ENCODE measurements around the gene ALDH4A1. TPM values are rescaled to one million over a fixed set of nuclear protein-coding genes. Genes with fewer than 3 reads are reported as not detected.
A peak's percentile ranks its signal among the peaks of the same experiment; 100 is the strongest.
"Not testable (repeated sequence)": the region's sequence is repeated elsewhere in the genome, so short reads cannot be mapped to it uniquely, and the experiment has no call there.

ALDH4A1 gene
- total RNA-seq, 1 experiment from 2014 or later: 40.5 TPM

DNA sequence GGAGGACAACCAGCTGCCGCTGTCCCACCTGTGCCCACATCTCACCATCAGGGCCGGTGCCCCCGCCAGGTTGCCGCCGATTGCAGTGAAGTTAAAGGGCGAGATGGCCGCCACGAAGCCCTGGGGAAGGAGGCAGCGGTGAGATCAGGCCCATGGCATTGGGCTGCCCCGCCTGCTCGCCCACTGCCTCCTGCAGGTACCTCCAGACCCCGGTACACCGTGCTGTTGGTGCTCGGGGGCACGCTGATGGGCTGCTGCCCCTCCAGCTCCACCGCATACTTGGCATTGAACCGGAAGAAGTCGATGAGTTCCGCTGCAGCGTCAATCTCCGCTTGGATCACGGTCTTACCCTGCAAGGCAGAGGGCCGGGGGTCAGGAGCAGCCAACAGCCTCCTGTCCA lies 19.3 kb downstream of the ALDH4A1 start:
- DNase-seq (ENCODE audit: low spot score): no peak
- in situ Hi-C loops (cut with HindIII; ENCODE audit: low sequenced_read_pairs): no loop called here

DNA sequence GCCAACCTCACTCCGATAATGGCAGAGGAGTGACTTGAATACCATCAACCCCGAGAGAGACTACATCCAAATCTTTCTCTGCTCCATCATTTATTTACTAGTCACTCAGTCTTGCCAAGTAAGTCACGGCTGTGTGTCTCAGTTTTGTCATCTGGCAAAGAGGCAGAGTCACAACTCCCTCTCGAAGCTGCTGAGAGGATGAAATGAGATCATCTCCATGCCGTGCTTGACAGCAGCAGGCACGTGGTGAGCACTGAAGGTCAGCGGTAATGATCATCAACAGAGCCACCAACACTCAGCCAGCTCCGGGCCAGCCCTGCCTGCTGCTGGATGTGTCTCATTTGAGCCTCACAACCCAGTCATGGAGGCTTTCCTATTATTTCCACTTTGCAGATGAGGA lies 19.9 kb downstream of the ALDH4A1 start:
- in situ Hi-C loops (cut with HindIII; ENCODE audit: low sequenced_read_pairs): no loop called here
- no peak for DNase-seq (ENCODE audit: low spot score)

DNA sequence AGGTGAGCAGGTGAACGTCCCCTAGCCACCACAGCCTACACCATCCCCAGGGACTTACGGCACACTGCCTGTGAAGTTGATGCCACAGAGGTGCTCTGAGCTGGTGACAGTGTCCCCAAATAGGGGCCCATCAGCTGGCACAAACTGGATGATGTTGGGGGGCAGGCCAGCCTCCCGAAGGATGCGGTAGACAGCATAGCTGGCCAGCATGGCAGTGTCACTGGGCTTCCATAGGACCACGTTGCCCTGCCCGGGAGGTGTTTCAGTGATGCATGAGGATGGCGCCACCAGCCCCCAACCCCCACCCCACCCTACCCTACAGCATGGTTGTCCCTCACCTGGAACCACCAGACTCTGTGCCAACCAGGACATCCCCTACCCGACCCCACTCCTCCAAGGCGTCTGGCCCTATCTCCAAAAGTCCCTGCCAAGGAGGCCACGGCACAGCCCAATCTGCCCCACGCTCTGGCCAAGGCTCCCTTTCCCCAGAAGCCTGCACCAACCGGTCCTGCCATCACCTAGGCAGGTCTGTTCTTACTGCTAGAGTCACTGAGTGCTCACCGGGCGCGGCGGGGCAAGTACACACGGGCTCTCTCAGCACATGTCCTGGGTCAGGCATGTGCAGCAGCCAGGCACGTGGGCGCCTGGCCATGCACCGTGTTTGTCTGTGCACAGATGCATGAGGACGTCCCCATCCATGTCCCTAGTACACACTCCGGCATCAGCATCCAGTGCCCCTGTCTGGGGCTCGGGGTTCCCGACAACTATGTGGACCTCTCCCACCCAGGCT lies 20.5 kb downstream of the ALDH4A1 start:
- no peak for DNase-seq (ENCODE audit: low spot score)
- in situ Hi-C loops (cut with HindIII; ENCODE audit: low sequenced_read_pairs): no loop called here

DNA sequence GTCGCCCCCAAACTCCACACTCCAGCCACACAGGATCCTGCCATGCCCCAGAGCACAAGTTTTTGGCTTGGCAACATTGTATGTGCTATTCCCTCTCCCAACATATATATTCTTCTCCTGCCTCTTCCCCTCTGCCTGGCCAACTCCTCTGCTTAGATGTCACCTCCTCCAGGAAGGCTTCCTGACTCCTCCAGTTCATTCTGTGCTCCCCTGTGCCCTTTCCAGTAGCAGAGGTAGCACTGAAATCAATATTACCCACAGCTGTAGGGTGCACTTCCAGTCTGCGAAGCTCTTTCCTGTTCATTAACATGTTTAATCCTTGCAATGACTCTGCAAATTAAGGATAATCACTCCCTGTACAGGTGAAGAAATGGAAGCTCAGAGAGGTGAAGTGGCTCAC lies 21.2 kb downstream of the ALDH4A1 start:
- no peak for DNase-seq (ENCODE audit: low spot score)
- in situ Hi-C loops (cut with HindIII; ENCODE audit: low sequenced_read_pairs): no loop called here

DNA sequence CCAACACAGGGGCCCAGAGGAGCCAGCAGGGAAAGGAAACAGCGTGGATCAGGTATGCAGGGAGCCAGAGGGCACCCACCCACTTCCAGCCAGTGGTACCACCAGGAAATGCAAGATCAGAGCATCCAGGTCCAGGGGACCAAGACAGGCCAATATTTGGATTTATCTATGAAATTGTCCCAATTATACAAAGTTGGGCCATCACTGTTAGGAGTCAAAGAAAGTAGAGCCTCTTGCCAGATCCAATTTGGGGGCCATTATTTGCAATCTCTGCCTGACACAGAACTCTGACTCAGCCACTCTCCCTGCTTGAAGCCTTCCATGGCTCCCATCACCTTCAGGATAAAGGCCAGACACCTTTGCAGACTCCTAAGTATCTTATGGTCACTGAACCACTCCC lies 21.8 kb downstream of the ALDH4A1 start:
- no peak for DNase-seq (ENCODE audit: low spot score)
- in situ Hi-C loops (cut with HindIII; ENCODE audit: low sequenced_read_pairs): no loop called here

DNA sequence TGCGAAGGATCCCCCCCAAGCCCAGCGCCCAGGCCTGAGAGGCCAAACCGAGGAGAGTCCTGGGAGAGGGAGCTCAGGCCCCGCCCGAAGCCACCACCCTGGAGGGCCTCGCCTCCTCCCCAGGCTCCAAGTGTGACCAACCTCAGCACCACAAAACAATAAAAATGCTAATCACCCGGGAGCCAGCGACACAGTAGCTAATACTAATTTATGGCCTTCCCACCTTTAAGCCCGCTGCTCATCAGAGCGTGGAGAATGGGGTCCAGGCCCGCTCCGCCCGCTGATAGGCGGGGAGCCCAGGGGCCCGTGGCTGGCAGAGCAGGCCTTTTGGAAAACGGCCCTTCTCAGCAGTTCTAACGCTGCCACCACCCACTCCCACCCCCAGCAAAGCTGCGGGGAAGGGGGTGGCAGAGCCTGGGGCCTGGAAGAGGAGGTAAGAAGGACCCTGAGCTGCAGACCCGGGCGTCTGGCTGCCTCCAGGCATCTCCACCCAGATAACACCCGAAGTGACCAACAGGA lies 22.5 kb downstream of the ALDH4A1 start:
- no peak for DNase-seq (ENCODE audit: low spot score)
- in situ Hi-C loops (cut with HindIII; ENCODE audit: low sequenced_read_pairs): no loop called here

DNA sequence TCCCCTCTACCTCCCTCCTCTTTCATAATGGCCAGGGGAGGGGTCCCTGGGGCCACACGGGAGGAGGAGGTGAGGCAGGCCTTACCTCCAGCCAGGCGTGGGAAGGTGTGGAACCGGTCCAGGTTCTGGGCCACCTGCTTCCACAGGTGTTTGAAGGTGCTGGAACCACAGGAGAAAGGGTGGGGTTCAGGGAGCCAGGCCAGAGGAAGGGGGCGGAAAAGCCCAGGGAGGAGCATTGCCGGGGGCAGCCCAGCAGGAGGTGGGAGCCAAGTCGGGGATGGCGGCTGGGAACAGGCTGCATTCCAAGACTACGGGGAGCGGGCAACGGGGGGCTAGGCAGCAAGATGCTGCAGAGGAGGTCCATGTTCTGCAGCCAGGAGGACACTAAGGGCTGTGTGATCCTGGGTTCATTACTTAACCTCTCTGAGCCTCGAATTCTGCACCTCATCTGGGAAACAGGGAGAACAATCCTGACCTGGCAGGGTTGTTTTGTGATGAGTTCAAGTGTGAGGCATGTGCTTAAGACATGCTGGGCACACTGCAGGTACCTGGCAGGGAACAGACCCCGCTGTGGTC lies 23.1 kb downstream of the ALDH4A1 start:
- in situ Hi-C loops (cut with HindIII; ENCODE audit: low sequenced_read_pairs): no loop called here
- DNase-seq (ENCODE audit: low spot score): no peak

DNA sequence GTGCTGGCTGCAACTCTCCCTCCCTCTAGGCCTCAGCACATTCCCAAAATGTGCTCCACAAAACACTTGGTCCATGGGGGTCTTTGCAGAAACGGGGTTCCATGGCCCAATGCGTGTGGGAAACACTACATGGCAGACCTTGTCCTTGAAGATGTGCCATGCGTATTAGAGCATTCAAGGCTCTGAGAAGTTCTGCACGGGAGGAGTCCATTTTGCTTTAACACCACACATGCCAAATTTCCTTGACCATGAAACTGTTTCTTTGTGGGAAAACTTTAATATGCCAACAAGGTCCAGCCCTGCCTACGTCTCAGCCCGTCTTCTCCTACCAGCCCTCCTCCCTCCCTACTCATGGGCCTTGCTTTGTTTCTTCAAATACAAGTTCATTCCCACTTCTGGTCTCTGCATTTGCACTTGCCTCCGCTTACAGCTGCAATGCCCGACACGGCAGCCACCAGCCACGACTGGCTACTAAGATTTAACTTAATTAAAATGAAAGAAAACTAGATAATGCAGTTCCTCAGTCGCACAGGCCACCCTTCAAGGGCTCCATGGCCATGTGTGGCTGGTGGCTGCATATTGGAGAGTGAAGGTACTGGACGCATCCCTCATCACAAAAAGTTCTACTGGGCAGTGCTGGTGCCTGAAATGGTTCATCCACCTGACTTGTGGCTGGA lies 23.7 kb downstream of the ALDH4A1 start:
- in situ Hi-C loops (cut with HindIII; ENCODE audit: low sequenced_read_pairs): no loop called here
- DNase-seq (ENCODE audit: low spot score): no peak

DNA sequence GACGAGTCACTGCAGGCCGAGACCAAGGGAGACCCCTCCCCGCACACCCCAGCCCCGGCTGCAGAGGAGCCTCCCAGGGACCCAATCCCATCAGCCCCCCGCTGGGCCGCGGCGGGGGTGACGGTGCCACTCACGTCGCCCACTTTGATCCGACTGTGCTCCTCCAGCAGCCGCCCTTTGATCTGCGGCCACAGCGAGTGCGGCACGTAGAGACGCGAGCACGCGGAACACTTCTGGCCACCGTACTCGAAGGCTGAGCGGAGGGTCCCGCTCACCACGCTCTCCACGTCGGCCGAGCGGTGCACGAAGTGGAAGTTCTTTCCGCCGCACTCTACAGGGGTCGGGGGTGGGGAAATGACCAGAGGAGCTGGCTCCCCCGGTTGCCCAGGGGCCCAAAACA lies 25.1 kb downstream of the ALDH4A1 start:
- no peak for DNase-seq (ENCODE audit: low spot score)
- in situ Hi-C loops (cut with HindIII; ENCODE audit: low sequenced_read_pairs): no loop called here

DNA sequence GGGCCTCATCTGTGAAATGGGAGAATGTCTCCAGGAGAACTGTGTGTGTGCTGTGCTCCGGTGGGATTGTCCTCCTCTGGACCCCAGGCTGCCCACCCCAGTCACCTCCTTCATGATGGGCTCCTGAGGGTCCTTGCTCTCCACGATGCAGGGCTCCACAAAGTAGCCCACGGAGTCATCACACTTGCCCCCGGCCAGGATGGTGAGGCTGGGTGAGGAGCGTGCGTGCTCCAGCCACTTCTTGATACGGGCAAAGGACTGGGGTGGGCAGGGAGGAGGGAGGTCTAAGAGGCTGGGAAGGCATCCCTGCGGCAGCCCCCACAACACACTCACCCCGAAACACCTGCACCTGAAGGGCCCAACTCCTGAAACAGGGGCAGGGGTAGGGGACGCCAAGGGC lies 26.1 kb downstream of the ALDH4A1 start:
- no peak for DNase-seq (ENCODE audit: low spot score)
- in situ Hi-C loops (cut with HindIII; ENCODE audit: low sequenced_read_pairs): no loop called here

DNA sequence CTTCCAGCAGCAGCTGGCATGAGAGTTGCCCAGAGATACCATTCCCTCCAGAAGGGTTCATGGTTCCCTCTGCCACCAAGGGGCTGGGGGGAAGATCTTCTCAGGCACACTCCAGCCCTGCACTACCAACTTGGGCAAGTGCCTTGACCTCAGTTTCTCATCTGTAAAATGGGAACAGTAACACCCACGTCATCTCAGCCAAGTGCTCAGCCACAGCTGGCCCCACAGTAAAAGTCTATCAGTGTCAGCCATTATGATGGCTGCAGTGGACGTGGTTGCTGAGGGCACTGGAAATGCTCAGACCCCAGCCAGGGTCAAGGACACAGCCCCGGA lies 26.6 kb downstream of the ALDH4A1 start:
- in situ Hi-C loops (cut with HindIII; ENCODE audit: low sequenced_read_pairs): no loop called here

DNA sequence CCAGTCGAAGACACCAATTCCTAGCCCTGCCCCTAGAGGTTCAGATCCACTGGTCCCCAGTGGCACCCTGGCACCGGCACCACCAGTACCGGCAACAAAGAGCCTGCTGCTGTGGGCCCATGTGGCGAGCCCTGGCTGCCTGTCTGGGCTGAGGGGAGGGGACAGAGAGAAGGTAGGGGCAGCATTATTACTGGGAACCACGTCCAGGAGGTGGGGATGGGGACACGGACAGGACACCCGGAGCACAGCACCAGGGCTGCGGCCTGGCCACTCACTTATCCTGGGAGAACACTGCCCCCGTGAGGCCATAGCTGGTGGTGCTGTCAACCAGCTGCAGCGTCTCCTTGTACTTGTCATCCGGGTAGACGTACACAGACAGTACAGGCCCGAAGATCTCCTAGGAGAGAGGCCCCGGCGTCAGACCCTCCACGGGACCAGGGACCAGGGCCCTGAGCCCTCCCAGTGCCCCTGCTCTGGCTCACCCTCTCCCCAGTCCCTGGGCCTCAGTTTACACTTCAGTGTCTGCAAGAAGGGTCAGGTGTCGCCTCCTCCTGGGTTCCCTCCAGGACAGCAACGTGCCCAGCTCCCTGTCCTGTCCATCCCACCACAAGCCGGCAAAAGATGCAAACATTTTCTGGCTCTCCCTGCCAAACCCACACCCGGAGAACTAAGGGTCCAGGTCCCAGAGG lies 27.1 kb downstream of the ALDH4A1 start:
- peak; percentile 79 for DNase-seq (ENCODE audit: low spot score)
- in situ Hi-C loops (cut with HindIII; ENCODE audit: low sequenced_read_pairs): no loop called here

More for the DNA sequence above, 26.6 kb downstream of the ALDH4A1 start:
- DNase-seq (ENCODE audit: low spot score): no peak

DNA sequence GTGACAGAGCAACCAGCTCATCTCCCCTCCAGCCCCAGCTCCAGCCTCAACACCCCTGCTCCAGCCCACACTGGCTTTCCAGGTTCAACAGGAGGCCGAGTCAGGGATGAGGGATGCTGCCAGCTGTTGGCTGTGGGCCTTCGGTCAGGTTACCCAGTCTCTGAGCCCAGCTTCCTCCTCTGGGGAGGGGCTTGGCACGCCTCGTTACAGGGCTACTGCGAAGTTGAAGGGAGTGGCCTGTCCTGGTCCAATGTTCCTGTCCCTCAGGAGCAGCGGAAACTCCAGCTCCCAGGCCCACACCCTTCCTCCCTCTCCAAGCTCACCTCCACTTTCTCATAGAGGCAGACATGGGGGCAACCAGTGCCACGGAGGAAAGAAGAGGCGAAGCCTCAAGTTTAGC lies 27.8 kb downstream of the ALDH4A1 start:
- no peak for DNase-seq (ENCODE audit: low spot score)
- in situ Hi-C loops (cut with HindIII; ENCODE audit: low sequenced_read_pairs): no loop called here

DNA sequence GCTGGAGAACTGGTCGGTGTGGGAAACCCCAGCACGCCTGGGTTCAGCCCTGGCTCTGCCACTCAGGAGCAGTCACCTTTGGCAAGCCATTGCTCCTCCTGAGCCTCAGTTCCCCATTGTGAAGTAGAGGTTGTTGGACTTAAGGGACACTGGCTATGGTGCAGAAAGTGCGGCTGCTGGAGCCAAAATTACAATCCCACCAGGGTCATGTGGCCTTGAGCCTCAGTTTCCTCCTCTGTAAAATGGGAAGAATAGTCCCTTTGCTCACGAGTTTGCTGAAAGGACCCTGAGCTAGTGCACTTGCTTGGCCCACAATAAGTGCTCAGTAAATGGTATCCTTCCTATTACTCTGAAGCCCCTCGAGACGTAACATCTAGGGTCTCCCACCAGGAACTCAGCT lies 28.3 kb downstream of the ALDH4A1 start:
- DNase-seq (ENCODE audit: low spot score): no peak
- in situ Hi-C loops (cut with HindIII; ENCODE audit: low sequenced_read_pairs): no loop called here

DNA sequence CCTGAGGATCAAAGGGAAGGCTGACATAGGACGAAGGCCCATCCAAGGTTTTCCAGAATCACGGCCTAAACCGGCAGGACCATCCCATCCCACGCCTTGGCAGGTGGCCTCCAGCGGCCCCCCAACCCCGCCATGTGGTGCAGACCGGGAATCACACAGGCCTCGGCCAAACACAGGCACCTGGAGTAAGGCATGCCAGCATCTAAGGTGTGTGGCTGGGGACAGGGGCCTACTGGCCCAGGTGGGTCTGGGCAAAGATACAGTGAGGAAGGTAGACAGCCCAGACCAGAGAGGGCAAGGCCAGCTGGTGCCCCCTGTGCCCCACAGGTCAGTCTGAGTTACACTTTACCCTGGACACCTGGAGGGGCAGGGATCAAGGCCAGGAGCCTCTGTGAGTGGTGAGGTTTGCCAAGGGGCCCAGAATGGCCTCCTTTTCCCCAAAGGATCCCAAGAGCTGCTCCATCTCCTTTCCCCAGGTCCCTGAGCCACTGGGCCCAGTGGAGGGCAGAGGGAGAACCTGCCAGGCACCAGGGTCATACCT lies 30.2 kb downstream of the ALDH4A1 start:
- in situ Hi-C loops (cut with HindIII; ENCODE audit: low sequenced_read_pairs): no loop called here
- no peak for DNase-seq (ENCODE audit: low spot score)

DNA sequence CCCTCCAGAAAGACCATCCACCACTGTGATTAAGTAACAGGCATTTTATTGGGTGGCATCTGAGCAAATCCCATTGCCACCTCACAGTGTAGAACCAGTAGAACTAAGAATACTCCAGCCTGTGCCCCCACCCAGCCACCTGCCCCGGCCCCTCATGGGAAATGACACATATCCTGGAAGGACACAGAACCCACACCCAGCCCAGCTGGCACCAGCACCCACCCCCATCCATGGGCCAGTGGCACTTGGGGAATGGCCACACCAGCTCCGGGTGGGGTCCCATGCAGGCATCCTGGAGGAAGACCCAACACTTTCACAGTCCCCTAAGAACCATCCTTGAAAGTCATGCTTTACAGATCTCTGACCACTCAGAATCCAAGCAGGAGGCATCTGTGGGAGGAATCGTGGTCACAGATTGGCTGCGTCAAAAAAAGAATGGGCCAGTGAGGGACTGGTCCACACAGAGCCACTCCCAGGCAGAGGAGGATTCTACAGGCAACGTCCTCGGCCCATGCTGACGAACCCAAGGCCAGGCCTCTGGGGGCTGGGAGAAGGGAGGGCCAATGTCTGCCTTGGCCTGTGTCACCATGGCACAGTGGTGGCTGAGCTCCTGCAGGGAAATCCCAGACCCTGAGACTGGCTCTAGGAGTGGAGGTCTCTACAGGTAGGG lies 30.8 kb downstream of the ALDH4A1 start:
- in situ Hi-C loops (cut with HindIII; ENCODE audit: low sequenced_read_pairs): no loop called here
- no peak for DNase-seq (ENCODE audit: low spot score)

DNA sequence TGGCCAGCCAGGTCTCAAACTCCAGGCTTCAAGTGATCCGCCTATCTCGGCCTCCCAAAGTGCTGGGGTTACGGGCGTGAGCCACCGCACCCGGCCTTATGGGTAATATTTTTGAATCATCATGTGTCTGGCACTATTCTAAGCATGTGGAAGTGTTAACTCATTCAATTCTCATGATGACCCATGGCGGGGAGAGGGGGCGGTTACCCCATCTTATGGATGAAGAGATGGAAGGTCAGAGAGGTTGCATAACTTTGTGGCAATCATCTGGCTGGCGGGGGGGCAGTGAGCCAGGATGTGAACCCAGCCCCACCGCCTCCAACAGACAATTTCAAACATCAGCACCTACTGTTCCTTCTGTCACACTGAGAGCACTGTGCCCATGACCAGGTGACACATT lies 31.4 kb downstream of the ALDH4A1 start:
- in situ Hi-C loops (cut with HindIII; ENCODE audit: low sequenced_read_pairs): no loop called here

DNA sequence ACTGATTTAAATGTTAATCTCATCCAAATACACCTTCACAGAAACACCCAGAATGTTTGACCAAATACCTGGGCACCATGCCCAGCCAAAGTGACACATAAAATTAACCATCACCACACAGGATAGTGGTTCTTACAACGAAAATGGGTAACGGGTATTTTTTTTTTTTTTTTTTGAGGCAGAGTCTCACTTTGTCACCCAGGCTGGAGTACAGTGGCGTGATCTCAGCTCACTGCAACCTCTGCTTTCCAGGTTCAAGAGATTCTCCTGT lies 31.8 kb downstream of the ALDH4A1 start:
- DNase-seq (ENCODE audit: low spot score); in situ Hi-C loops (cut with HindIII; ENCODE audit: low sequenced_read_pairs): not testable (repeated sequence)

More for the DNA sequence above, 31.4 kb downstream of the ALDH4A1 start:
- DNase-seq (ENCODE audit: low spot score): no peak

DNA sequence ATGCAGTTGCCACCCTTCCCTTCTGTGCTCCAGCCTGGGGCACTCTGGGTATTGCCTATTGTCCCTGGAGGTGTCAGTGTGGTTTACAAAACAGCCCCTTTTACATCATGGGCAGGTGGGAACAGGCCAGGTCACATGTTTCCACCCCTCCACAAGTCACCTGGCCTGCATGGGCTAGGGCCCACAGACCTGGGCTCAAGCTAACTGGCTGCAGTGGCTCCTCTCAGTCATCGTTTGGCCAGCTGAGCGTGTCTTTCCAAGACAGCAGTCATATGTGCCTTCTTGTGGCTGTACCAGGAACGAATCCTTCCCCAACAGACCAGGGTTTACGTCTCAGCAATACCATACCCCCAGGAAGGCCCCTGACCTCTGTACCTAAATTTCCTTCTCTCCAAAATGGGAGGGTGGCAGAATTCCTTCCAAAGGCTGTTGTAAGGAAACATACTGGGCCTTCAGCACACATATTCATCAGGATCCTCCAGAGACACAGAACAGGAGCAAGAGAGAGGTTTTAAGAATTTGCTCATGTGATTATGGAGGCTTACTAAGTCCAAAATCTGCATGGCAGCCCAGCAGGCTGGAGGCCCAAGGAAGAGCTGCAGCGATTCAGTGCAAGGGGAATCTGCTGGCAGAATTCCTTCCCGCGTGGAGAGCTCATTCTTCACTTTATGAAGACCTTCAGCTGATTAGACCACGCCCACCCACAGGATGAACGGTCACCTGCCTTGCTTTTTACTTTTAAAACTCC lies 32.3 kb downstream of the ALDH4A1 start:
- in situ Hi-C loops (cut with HindIII; ENCODE audit: low sequenced_read_pairs): no loop called here
- DNase-seq (ENCODE audit: low spot score): no peak
